Stomach (tissue), 4 donors: ENCODE results near the gene GPR153.

Experiments
- CTCF ChIP-seq, 7 experiments: fragments of 450-650 bp in 4 of 7; fragments of 200-600 bp in 3 of 7; sonication (generic) in 3 of 7; IDR thresholded peaks; one replicate each; pipeline ENCODE4 v1.5.1; 2016 to 2019; ENCODE audit warnings: antibody characterized with exemption in 7 of 7, control low read depth in 2 of 7, mild to moderate bottlenecking in 1 of 7
- POLR2A ChIP-seq, 4 donors: fragments of 450-650 bp; IDR thresholded peaks; one replicate each; pipeline ENCODE4 v1.6.1; 2016; ENCODE audit warnings: antibody characterized with exemption in 4 of 4, control low read depth in 2 of 4, mild to moderate bottlenecking in 1 of 4, moderate library complexity in 1 of 4
- POLR2AphosphoS5 ChIP-seq, 3 donors: sonication (generic); formaldehyde crosslinking; IDR thresholded peaks; one replicate each; pipeline ENCODE4 v1.6.1; 2016; ENCODE audit warnings: antibody characterized with exemption in 3 of 3

GRCh38 chr1:6249739-6250689 lies 10.9 kb downstream of the GPR153 start:
- TF ChIP-seq CTCF (IDR thresholded peaks at IDR 0.05) (no peak), POLR2AphosphoS5 (IDR thresholded peaks at IDR 0.05) (no peak), POLR2A (IDR thresholded peaks at IDR 0.05) (no peak)
